H1 (cell line): Measurements from ENCODE around the gene LITAF. TPM values are rescaled to one million over a fixed set of nuclear protein-coding genes. Genes with fewer than 3 reads are reported as not detected.

Experiments used
- CTCF ChIA-PET: fragments of 300-600 bp; sonication (Branson Sonifier 250); formaldehyde crosslinking; loops from one replicate; lab custom pipeline; 2021; ENCODE audit not compliant: partially characterized antibody; lab: Charles Lee
- POLR2A ChIA-PET: fragments of 300-600 bp; sonication (Branson Sonifier 250); formaldehyde crosslinking; loops from one replicate; lab custom pipeline; 2021; ENCODE audit warnings: inconsistent platforms; ENCODE audit not compliant: partially characterized antibody; lab: Charles Lee
- DNase-seq, 2 experiments: peaks; one replicate each; pipeline versions ENCODE4 v3.0.0 to v3.0.0-alpha.2; 2010 to 2022; ENCODE audit warnings: low spot score in 2 of 2, low read depth in 1 of 2, mixed read lengths in 1 of 2
- FAIRE-seq: peaks from 2 replicates; lab custom pipeline; 2011; peaks lifted over from hg19 to GRCh38; lab: Jason Lieb, UNC
- H2AFZ ChIP-seq: 2 replicates; pipeline ENCODE4 v1.8.1; 2012; ENCODE audit warnings: low read length, inconsistent platforms
- H2AK5ac ChIP-seq: 2 replicates; pipeline ENCODE4 v1.6.1; 2013; ENCODE audit warnings: low read depth, low read length
- H2BK120ac ChIP-seq: replicated peaks from 2 replicates; pipeline ENCODE3; 2013; ENCODE audit warnings: low read depth, low read length, inconsistent platforms
- H2BK12ac ChIP-seq: 2 replicates; pipeline ENCODE4 v1.6.1; 2013; ENCODE audit warnings: low read depth, low read length
- H2BK15ac ChIP-seq: 2 replicates; pipeline ENCODE4 v1.6.1; 2013; ENCODE audit warnings: low read length
- H2BK20ac ChIP-seq: 2 replicates; pipeline ENCODE4 v1.6.1; 2013; ENCODE audit warnings: low read length
- H2BK5ac ChIP-seq: 2 replicates; pipeline ENCODE4 v1.6.1; 2013; ENCODE audit warnings: low read depth, low read length
- H3K14ac ChIP-seq: 2 replicates; pipeline ENCODE4 v1.6.1; 2013; ENCODE audit warnings: inconsistent platforms; ENCODE audit not compliant: insufficient read length
- H3K18ac ChIP-seq: 2 replicates; pipeline ENCODE4 v1.6.1; 2013; ENCODE audit warnings: low read length; ENCODE audit errors: extremely low read depth
- H3K23ac ChIP-seq: 2 replicates; pipeline ENCODE4 v1.6.1; 2013; ENCODE audit warnings: inconsistent platforms; ENCODE audit not compliant: insufficient read length
- H3K23me2 ChIP-seq: 2 replicates; pipeline ENCODE4 v1.6.1; 2013; ENCODE audit warnings: low read depth, low read length
- H3K27ac ChIP-seq: 2 replicates; pipeline ENCODE4 v1.6.1; 2011; ENCODE audit warnings: low read depth, low read length, inconsistent platforms
- H3K27me3 ChIP-seq, 4 experiments: replicated peaks in 1 of 4; 1 replicate in 1 of 4; 2 replicates in 3 of 4; pipeline versions ENCODE4 v1.6.1 to v1.8.1; 2011 to 2013; ENCODE audit warnings: low read length in 3 of 4, mild to moderate bottlenecking in 3 of 4, inconsistent platforms in 2 of 4, mixed read lengths in 2 of 4, moderate library complexity in 1 of 4; ENCODE audit not compliant: control insufficient read depth in 3 of 4, insufficient read depth in 3 of 4; ENCODE audit errors: extremely low read depth in 1 of 4
- H3K36me3 ChIP-seq, 4 experiments: 2 replicates each; pipeline versions ENCODE4 v1.6.1 to v1.8.1; 2011 to 2013; ENCODE audit warnings: mild to moderate bottlenecking in 4 of 4, low read length in 3 of 4, moderate library complexity in 2 of 4, control low read depth in 1 of 4, inconsistent platforms in 1 of 4; ENCODE audit not compliant: insufficient read depth in 4 of 4, control insufficient read depth in 2 of 4
- H3K4ac ChIP-seq: replicated peaks from 2 replicates; pipeline ENCODE3; 2013; ENCODE audit warnings: low read length, low read depth, mixed read lengths, inconsistent platforms; ENCODE audit not compliant: insufficient read length
- H3K4me1 ChIP-seq, 4 experiments: replicated peaks in 1 of 4; 1 replicate in 1 of 4; 2 replicates in 3 of 4; pipeline versions ENCODE4 v1.6.1 to v1.8.1; 2011 to 2013; ENCODE audit warnings: low read length in 3 of 4, inconsistent platforms in 2 of 4, mixed read lengths in 1 of 4; ENCODE audit not compliant: insufficient read depth in 4 of 4, control insufficient read depth in 3 of 4
- H3K4me2 ChIP-seq, 2 experiments: 2 replicates each; pipeline versions ENCODE4 v1.6.1 to v1.8.1; 2011 to 2013; ENCODE audit warnings: low read depth in 2 of 2, low read length in 2 of 2, control low read depth in 1 of 2, inconsistent platforms in 1 of 2, mild to moderate bottlenecking in 1 of 2; ENCODE audit not compliant: insufficient read depth in 1 of 2
- H3K4me3 ChIP-seq, 4 experiments: fragments of 200-600, 300-600 bp in 1 of 4; sonication (generic), shearing (Covaris generic), sonication (Bioruptor Twin) in 1 of 4; 2 replicates each; pipeline versions ENCODE4 v1.5.1 to v1.8.1; 2011 to 2016; ENCODE audit warnings: low read length in 4 of 4, low read depth in 3 of 4, control low read depth in 2 of 4, inconsistent platforms in 2 of 4, mild to moderate bottlenecking in 2 of 4, mixed read lengths in 1 of 4, moderate library complexity in 1 of 4; ENCODE audit not compliant: insufficient read depth in 2 of 4; ENCODE audit errors: extremely low read depth in 1 of 4
- H3K56ac ChIP-seq: replicated peaks from 2 replicates; pipeline ENCODE3; 2013; ENCODE audit warnings: low read depth, mild to moderate bottlenecking, mixed read lengths, low read length, inconsistent platforms; ENCODE audit not compliant: insufficient read length
- H3K79me1 ChIP-seq: 2 replicates; pipeline ENCODE4 v1.6.1; 2013; ENCODE audit warnings: low read depth, low read length, control low read depth
- H3K79me2 ChIP-seq, 2 experiments: 2 replicates each; pipeline versions ENCODE4 v1.6.1 to v1.8.1; 2012 to 2013; ENCODE audit warnings: low read length in 2 of 2, mild to moderate bottlenecking in 2 of 2, inconsistent platforms in 1 of 2; ENCODE audit not compliant: insufficient read depth in 2 of 2, control insufficient read depth in 1 of 2
- H3K9ac ChIP-seq, 4 experiments: replicated peaks in 1 of 4; 1 replicate in 1 of 4; 2 replicates in 3 of 4; pipeline versions ENCODE4 v1.6.1 to v1.8.1; 2011 to 2013; ENCODE audit warnings: low read depth in 3 of 4, low read length in 3 of 4, control low read depth in 2 of 4, mild to moderate bottlenecking in 2 of 4, moderate library complexity in 2 of 4, inconsistent platforms in 1 of 4; ENCODE audit errors: extremely low read depth in 1 of 4
- H3K9me3 ChIP-seq, 2 experiments: 2 replicates each; pipeline versions ENCODE4 v1.6.1 to v1.8.1; 2012 to 2013; ENCODE audit warnings: mild to moderate bottlenecking in 2 of 2, moderate library complexity in 2 of 2, control low read depth in 1 of 2, inconsistent platforms in 1 of 2, low read depth in 1 of 2, low read length in 1 of 2, mixed read lengths in 1 of 2; ENCODE audit not compliant: insufficient read depth in 2 of 2
- H4K20me1 ChIP-seq, 2 experiments: replicated peaks in 1 of 2; 2 replicates each; pipeline versions ENCODE3 to v1.8.1; 2011 to 2013; ENCODE audit warnings: inconsistent platforms in 2 of 2, low read length in 2 of 2, mild to moderate bottlenecking in 1 of 2; ENCODE audit not compliant: insufficient read depth in 2 of 2, control insufficient read depth in 1 of 2
- H4K5ac ChIP-seq: 2 replicates; pipeline ENCODE4 v1.6.1; 2013; ENCODE audit warnings: low read length, low read depth, mixed read lengths, inconsistent platforms; ENCODE audit not compliant: insufficient read length
- H4K8ac ChIP-seq: 2 replicates; pipeline ENCODE4 v1.8.0; 2013; ENCODE audit warnings: mild to moderate bottlenecking, moderate library complexity, low read length, inconsistent platforms; ENCODE audit not compliant: insufficient read depth; ENCODE audit errors: extremely low read depth
- H4K91ac ChIP-seq: replicated peaks from 2 replicates; pipeline ENCODE3; 2013; ENCODE audit warnings: low read length, mixed read lengths, inconsistent platforms; ENCODE audit not compliant: insufficient read length
- ASH2L ChIP-seq: fragments of 200-600, 300-600 bp; sonication (generic); IDR thresholded peaks from one replicate; pipeline ENCODE4 v1.7.1; 2017; ENCODE audit warnings: low read length
- CEBPB ChIP-seq: IDR thresholded peaks from 2 replicates; pipeline ENCODE4 v1.6.1; 2012; ENCODE audit warnings: low read depth, low read length
- CHD1 ChIP-seq: IDR thresholded peaks from 2 replicates; pipeline ENCODE4 v1.6.1; 2012; ENCODE audit warnings: low read depth, low read length, improper control_type of control experiment
- EGR1 ChIP-seq: IDR thresholded peaks from 2 replicates; pipeline ENCODE4 v1.6.1; 2011; ENCODE audit warnings: low read depth, low read length, borderline replicate concordance
- SP4 ChIP-seq: IDR thresholded peaks from 2 replicates; pipeline ENCODE4 v1.6.1; 2012; ENCODE audit warnings: low read length, inconsistent platforms
- SUZ12 ChIP-seq: fragments of 200-600 bp; sonication (generic); IDR thresholded peaks from 2 replicates; pipeline ENCODE4 v1.6.1; 2012; ENCODE audit warnings: mild to moderate bottlenecking, inconsistent platforms, low read length, moderate library complexity, mixed read lengths
- WGBS, 2 experiments: shearing (Covaris generic) in 1 of 2; methylation state at CpG; one replicate each; pipeline versions ENCODE4 v1.1.6 to v1.1.7; 2013 to 2015; ENCODE audit warnings: low lambda C conversion rate in 2 of 2, mixed read lengths in 2 of 2, inconsistent platforms in 1 of 2, low coverage in 1 of 2, missing lambda C conversion rate in 1 of 2; ENCODE audit not compliant: insufficient replicate concordance in 2 of 2, insufficient coverage in 1 of 2, insufficient read length in 1 of 2; ENCODE audit errors: extremely low coverage in 1 of 2, missing lambda C conversion rate in 1 of 2; 5-methylcytosine and 5-hydroxymethylcytosine counted together
- polyA plus RNA-seq, 7 experiments: library from polyadenylated mRNA; depleted of rRNA in 3 of 7; stranded (reverse) in 5 of 7; unstranded in 2 of 7; fragments of >200 nt in 5 of 7; fragments of 200-250 nt in 2 of 7; gene quantifications; 1 replicate in 5 of 7; 2 replicates in 1 of 7; 4 replicates in 1 of 7; pipeline versions ENCODE4 v1.2.1 to v1.2.3, GENCODE V29; 2011 to 2013; ENCODE audit warnings: missing spikeins in 2 of 7, mixed read lengths in 2 of 7
- total RNA-seq: library from RNA; stranded (reverse); fragmentation: NEBNext Ultra II Directional; extraction: Animal tissue kit (Norgen Biotek cat#: 25700); gene quantifications from 2 replicates; pipeline ENCODE4 v1.2.1, GENCODE V29; 2021
- TF ChIP-seq, protein P1 (sequence below): IDR thresholded peaks from 2 replicates; pipeline ENCODE4 v1.6.1; 2012; ENCODE audit warnings: low read length, inconsistent platforms

The LITAF gene
- total and polyA plus RNA-seq, 2 of the 8 experiments (the other 6 are each of a cell fraction or from before 2014, with no cell fraction given), result 165 to 205 TPM

DNA sequence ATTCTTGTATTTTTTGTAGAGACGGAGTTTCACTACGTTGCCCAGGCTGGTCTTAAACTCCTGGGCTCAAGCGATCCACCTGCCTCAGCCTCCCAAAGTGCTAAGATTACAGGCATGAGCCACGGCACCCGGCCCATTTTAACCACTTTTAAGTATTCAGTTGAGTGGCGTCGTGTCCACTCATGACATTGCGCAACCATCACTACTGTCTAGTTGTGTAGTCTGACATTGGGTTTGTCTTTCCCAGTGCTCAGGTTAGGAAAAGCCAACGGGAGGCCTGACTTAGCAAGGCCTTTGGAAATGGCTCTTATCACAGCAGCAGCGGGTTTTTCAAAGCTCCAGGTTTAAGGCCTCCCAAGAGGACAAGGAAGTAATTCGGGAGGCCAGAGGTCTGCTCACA, 58.7 kb downstream of the LITAF start:
- H3K56ac ChIP-seq, result no peak overlapping the region
- peaks cover 0 to 10% (median 3%) of the 10 kb centered on the region in 4 experiments; a peak in 4 of 7 replicates for H3K4me1 ChIP-seq
- H2BK5ac ChIP-seq, result no peak overlapping the region
- H3K4me3 ChIP-seq, result no peak overlapping the region
- H2AK5ac ChIP-seq, result no peak overlapping the region
- no peak overlapping the region for H2BK120ac ChIP-seq
- no peaks in the 10 kb centered on the region for H3K79me2 ChIP-seq
- no peak for FAIRE-seq
- H3K9me3 ChIP-seq, result no peaks in the 10 kb centered on the region
- H3K14ac ChIP-seq, result no peak overlapping the region
- H2AFZ ChIP-seq, result no peak overlapping the region
- 0 out of 2 replicates have a peak overlapping the region, but pooled peaks have one; percentile 14 for H2BK15ac ChIP-seq
- CTCF ChIA-PET, result interaction anchor here (1.1 to 2.3 kb wide), 11 partner anchors 11 to 162 kb away, joined by 3 to 9 read pairs (median 5); no protein-coding TSS in a partner anchor
- H3K27me3 ChIP-seq, result no peaks in the 10 kb centered on the region
- no peak for TF ChIP-seq EGR1
- TF ChIP-seq ASH2L, result no peak
- TF ChIP-seq SUZ12, result no peak
- TF ChIP-seq, protein P1, sequence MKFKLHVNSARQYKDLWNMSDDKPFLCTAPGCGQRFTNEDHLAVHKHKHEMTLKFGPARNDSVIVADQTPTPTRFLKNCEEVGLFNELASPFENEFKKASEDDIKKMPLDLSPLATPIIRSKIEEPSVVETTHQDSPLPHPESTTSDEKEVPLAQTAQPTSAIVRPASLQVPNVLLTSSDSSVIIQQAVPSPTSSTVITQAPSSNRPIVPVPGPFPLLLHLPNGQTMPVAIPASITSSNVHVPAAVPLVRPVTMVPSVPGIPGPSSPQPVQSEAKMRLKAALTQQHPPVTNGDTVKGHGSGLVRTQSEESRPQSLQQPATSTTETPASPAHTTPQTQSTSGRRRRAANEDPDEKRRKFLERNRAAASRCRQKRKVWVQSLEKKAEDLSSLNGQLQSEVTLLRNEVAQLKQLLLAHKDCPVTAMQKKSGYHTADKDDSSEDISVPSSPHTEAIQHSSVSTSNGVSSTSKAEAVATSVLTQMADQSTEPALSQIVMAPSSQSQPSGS, result no peak
- TF ChIP-seq SP4, result no peak
- TF ChIP-seq CEBPB, result peak; percentile 87
- TF ChIP-seq CHD1, result no peak
- TF ChIP-seq, all 59 proteins: peak for 1
- H3K23me2 ChIP-seq, result peaks cover 6% of the 10 kb centered on the region; the same call in 1 of the 2 replicates
- POLR2A ChIA-PET, result interaction anchor here (0.5 to 1.6 kb wide), 3 partner anchors 30 to 195 kb away, joined by 3 to 6 read pairs (median 3); no protein-coding TSS in a partner anchor
- H2BK20ac ChIP-seq, result no peak overlapping the region
- 92% methylated on average over 11 of the region's 11 CpGs; no CpG with 5 or more reads in 1 of the 2 experiments for WGBS, 2 experiments
- H4K8ac ChIP-seq, result no peak overlapping the region
- peak overlapping the region; percentile 3; the same call in 1 of the 2 replicates for H2BK12ac ChIP-seq
- no peak overlapping the region for H4K5ac ChIP-seq
- H3K18ac ChIP-seq, result no peak overlapping the region
- H3K27ac ChIP-seq, result no peak overlapping the region
- no peak for DNase-seq
- H3K4ac ChIP-seq, result no peak overlapping the region
- peak overlapping the region; percentile 29 for H4K91ac ChIP-seq
- no peaks in the 10 kb centered on the region for H3K36me3 ChIP-seq
- H3K4me2 ChIP-seq, result no peak overlapping the region
- no peak overlapping the region for H3K9ac ChIP-seq
- no peak overlapping the region for H3K23ac ChIP-seq
- H3K79me1 ChIP-seq, result no peaks in the 10 kb centered on the region
- no peaks in the 10 kb centered on the region for H4K20me1 ChIP-seq
